GM18951 (cell line): Measurements from ENCODE around the gene CBX2.

ENCODE experiments used
- POLR2A ChIP-seq: IDR thresholded peaks from 4 replicates; pipeline ENCODE4 v1.6.1; 2011; ENCODE audit warnings: mild to moderate bottlenecking; ENCODE audit not compliant: insufficient read length, insufficient read depth; ENCODE audit errors: extremely low read depth
- in situ Hi-C: fragments of 300-500 bp; cut with MboI; formaldehyde crosslinking; loops from one replicate; pipeline ENCODE4 v1.12.0; 2022; ENCODE audit warnings: low sequenced_read_pairs, mixed read lengths, inconsistent platforms; ENCODE audit not compliant: unreplicated experiment

The CBX2 gene

GRCh38 chr17:79814974-79815835 is 37.3 kb downstream of the CBX2 start:
- TF ChIP-seq POLR2A = no peak
- in situ Hi-C loops = no loop called here

- in situ Hi-C loops = no loop called here
- no peak for TF ChIP-seq POLR2A
These were observed 38.0 kb downstream of the CBX2 start for GRCh38 chr17:79815836-79816461.

DNA sequence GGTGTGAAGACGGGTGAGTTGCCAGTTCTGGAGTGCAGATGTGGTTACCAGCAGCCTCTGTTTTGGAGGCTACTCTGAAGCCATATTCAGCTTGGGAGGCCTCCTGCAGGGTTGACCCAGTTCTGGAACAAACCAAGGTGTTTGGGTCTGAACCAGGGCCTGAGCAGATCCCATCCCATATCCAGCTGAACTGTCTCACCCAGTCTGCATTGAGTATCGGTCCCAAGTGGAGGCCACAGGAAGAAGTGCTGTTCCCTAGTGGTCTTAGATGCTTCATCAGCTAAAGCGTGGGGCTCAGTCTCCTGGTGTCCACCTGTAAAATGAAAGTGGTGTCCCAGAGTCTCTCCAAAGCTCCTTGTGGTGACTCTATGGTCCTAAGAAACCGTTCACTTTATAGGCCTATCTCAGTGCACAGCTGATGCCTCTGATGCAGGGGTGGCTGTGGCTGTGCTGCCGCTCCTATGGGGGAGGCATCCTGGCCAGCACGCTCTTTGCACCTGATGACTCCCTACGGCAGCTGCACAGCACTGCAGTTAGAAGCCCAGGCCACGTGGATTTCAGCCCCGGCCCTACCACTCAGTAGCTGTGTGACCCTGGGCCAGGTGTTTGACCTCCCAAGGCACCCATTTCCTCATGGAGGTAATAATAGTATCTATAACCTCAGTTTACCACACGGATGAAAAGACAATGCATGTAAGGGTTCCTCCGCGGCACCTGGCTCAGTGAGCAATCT is 40.2 kb downstream of the CBX2 start:
- in situ Hi-C loops = no loop called here
- no peak for TF ChIP-seq POLR2A

DNA sequence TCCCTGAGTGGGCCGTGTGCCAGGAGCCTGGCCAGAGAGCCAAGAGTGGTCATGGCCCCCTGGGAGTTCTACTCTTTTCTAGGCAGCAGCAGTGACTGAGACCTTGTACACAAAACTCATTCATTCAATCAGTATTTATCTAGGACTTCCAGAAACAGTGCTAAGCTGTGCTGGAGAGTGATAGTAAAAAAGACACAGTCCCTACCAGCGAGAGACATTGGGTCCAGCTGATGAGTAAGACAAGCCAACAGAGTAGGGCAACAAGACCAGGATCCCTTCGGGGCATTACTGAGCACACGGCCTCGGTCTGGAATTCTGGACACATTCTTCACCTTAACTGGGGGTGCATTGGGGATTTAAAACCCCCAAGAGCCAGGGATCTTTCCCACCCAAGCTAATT is 41.1 kb downstream of the CBX2 start:
- in situ Hi-C loops = no loop called here
- TF ChIP-seq POLR2A = no peak

DNA sequence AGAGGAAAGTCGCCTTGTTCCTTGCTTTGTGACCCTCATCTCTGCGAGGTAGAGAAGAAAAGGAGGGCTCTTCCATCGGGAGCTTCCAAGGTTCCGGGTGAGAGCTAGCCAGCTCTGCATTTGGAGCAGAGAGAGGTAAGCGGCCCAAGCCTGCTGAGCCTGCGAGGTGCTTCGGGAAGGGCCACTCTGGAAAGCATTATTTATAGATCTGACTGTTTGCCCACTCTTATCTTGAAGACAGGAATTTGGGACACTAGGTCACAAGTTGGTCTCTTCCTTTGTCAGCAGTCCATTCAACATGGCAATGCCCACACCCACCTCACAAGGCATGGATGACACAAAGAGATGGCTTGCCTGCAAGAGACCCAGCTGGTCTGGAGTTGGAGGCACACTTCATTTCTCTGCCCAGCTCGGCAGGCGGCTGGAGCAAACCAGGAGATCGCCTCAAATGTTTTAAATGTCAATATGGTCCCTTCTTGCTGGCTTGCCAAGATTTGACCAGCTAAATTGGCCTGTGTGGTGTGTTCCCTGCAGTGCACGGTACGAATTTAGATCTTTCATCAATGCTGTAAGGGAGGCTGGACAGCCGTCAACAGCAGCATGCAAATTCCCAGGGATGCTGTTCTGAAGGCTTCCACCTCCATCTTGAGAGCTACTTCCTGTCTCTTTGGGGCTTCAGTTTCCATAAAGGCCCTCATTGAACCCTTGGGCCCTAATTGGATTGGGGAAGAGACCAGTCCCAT is 41.8 kb downstream of the CBX2 start:
- in situ Hi-C loops = no loop called here

DNA sequence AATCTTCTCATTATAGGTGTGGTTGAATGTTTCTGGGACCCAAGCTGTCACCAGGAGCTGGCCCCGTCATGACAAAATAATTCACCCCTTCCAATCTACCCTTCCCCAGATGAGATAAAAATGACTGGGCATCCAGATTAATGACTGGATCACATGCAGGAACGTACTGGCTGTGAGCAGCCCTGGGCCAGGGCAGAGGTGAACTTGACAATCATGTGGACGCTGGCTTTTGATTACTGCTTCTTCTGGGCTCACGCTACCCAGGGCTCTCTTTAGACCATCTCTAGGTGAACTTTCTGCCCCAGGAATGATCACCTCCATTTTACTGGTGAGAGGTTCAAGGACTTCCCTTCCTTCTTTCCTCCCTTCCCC is 43.0 kb downstream of the CBX2 start:
- no peak for TF ChIP-seq POLR2A
- in situ Hi-C loops = no loop called here

More for the DNA sequence above, 41.8 kb downstream of the CBX2 start:
- TF ChIP-seq POLR2A = no peak

DNA sequence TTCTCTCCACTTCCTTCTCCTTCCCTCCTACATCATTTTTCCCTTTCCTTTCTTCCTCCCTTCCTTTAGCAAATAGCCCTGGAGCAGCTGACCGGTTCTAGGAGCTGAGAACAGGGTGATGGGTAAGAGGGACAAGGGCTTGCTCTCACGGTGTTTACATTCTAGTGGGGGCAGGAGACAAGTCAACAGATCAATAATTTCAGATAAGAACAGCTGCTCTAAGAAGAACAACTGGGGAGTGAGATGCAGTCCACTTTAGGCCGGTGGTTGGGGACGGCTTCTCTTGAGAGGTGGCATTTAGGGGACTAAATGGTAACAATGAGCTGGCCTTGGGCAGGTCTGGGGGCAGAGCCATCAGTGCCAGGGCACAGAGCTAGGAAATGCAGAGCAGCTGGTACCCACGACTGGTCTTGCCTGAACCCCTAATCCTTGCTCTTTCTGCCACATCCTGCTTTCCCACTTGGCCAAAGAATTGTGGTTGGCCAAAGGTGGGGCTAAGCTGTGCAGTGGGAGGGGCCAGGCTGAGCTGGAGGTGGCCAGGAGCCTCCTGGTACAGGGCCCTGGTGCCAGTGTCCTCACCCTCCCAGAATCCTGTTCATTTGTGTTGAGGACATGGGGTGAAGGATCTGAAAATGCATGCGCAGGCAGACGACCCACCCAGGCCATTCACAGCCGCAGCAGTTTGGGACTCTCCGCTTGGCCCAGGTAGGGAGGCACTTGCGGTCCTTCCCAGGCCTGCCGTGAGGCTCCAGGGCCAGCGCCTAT is 43.6 kb downstream of the CBX2 start:
- in situ Hi-C loops = no loop called here
- no peak for TF ChIP-seq POLR2A

- in situ Hi-C loops = no loop called here
- no peak for TF ChIP-seq POLR2A
These were observed 44.7 kb downstream of the CBX2 start for GRCh38 chr17:79822583-79823124.

DNA sequence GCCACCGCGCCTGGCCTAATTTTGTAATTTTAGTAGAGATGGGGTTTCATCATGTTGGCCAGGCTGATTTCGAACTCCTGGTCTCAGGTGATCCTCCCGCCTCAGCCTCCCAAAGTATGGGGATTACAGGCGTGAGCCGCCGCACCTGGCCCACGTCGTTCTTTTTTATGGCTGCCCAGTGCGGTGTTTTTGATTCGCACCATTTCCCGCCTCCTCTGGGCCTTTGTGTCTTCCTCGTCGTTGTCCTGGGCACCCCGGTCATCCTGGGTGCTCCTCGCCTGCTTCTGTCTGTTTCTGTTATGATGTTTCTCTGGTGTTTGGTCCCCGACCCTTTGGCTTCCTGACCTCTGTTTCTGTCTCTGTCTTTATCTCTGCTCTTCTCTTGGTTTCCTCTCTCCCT is 46.3 kb downstream of the CBX2 start:
- no peak for TF ChIP-seq POLR2A
- in situ Hi-C loops = no loop called here

- TF ChIP-seq POLR2A = no peak
- in situ Hi-C loops = no loop called here
These were observed 47.1 kb downstream of the CBX2 start for GRCh38 chr17:79824893-79825579.

DNA sequence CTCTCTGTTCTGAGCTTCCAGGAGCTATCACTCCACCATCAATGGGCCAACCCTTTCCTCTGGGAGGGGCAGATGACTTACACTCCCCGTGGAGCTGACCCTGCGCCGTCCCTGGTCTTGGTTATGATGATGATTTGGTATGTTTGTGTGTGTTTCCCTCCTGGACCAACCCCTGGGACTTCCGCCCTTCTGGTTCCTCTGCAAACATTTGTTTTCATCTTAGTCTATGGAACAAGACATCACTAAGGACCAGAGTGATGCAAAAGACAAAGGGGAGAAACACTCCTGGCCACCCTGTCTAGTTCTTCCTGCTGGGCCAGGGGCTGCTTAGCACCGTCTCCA is 47.6 kb downstream of the CBX2 start:
- in situ Hi-C loops = no loop called here
- no peak for TF ChIP-seq POLR2A
